Nephron progenitor cell (in vitro differentiated cells): ENCODE measurements around the gene CAMK1D.
A peak's percentile ranks its signal among the peaks of the same experiment; 100 is the strongest.

Source experiments
- DNase-seq: peaks from one replicate; pipeline ENCODE4 v3.0.0; 2021
- H3K27ac Mint-ChIP-seq: 2 replicates; pipeline ENCODE4 v1.8.0; 2021; ENCODE audit warnings: mild to moderate bottlenecking, moderate library complexity, mixed read lengths
- H3K27me3 Mint-ChIP-seq: 2 replicates; pipeline ENCODE4 v1.8.0; 2021; ENCODE audit warnings: mild to moderate bottlenecking, low read depth, mixed read lengths; ENCODE audit not compliant: poor library complexity
- H3K36me3 Mint-ChIP-seq: 2 replicates; pipeline ENCODE4 v1.8.0; 2021; ENCODE audit warnings: low read depth, mixed read lengths
- H3K4me1 Mint-ChIP-seq: 2 replicates; pipeline ENCODE4 v1.8.0; 2021; ENCODE audit warnings: mixed read lengths
- H3K4me3 Mint-ChIP-seq: 2 replicates; pipeline ENCODE4 v1.8.0; 2021; ENCODE audit warnings: mild to moderate bottlenecking, moderate library complexity, mixed read lengths
- H3K9me3 Mint-ChIP-seq: 2 replicates; pipeline ENCODE4 v1.8.0; 2021; ENCODE audit warnings: mild to moderate bottlenecking, moderate library complexity, mixed read lengths
- CTCF ChIP-seq: fragments of 200-600 bp; sonication (generic); IDR thresholded peaks from 2 replicates; pipeline ENCODE4 v1.5.0; 2021; ENCODE audit warnings: antibody characterized with exemption

CAMK1D gene

GRCh38 chr10:12781976-12782375 is 432.6 kb downstream of the CAMK1D start:
- peaks cover 4% of the 10 kb centered on the region for H3K9me3 Mint-ChIP-seq
- DNase-seq: no peak
- peaks cover 75% of the 10 kb centered on the region for H3K4me1 Mint-ChIP-seq
- peak overlapping the region; percentile 83 for H3K27ac Mint-ChIP-seq
- no peak overlapping the region for H3K4me3 Mint-ChIP-seq
- H3K27me3 Mint-ChIP-seq: peaks cover 3% of the 10 kb centered on the region
- TF ChIP-seq CTCF: no peak
- H3K36me3 Mint-ChIP-seq: peaks cover 13% of the 10 kb centered on the region

DNA sequence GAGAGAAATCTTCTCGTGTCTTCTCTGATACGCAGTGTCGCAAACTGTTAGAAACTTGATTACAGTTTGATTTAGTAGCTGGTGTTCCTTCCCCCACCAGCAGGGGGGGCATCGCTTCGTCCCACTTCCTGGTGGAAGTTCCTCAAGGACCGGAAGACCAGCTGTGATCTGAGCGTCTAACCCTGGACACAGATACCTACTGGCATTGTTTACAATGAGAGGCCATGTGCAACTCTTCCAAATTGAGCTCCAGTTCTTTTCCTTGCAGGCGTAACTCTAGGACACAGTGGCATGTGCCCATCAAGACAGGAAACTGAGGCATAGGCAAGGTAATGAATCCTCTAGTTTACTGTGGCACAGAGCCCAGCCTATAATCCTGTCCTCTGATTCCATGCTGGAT is 433.2 kb downstream of the CAMK1D start:
- peaks cover 78% of the 10 kb centered on the region for H3K4me1 Mint-ChIP-seq
- H3K4me3 Mint-ChIP-seq: no peak overlapping the region
- peaks cover 4% of the 10 kb centered on the region for H3K9me3 Mint-ChIP-seq
- TF ChIP-seq CTCF: peak; percentile 62
- H3K36me3 Mint-ChIP-seq: peaks cover 13% of the 10 kb centered on the region
- peak; percentile 55 for DNase-seq
- H3K27me3 Mint-ChIP-seq: peaks cover 3% of the 10 kb centered on the region
- H3K27ac Mint-ChIP-seq: peak overlapping the region; percentile 83

DNA sequence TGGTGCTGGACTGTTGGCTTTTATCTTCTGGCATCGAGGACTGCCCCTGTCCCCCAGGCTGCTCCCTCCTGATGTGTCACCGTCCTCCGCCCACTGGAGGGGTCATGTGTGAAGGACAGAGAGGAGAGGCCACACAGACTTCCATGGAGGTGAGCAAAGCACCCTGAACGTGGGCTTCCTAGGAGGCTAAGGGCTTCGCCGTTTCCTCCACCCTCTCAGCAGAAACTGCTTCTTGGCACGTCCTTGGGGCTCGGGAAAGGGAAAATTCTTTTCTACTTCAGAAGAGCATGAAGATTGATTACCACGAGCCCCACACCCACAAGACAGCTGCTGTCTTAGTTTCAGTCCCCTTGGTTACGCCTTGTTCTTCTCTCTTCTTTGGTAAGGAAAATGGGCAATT is 433.9 kb downstream of the CAMK1D start:
- peaks cover 3% of the 10 kb centered on the region for H3K27me3 Mint-ChIP-seq
- H3K4me3 Mint-ChIP-seq: peak overlapping the region; percentile 47
- peak overlapping the region; percentile 96 for H3K27ac Mint-ChIP-seq

GRCh38 chr10:12784646-12785045 is 435.3 kb downstream of the CAMK1D start:
- peaks cover 88% of the 10 kb centered on the region for H3K4me1 Mint-ChIP-seq
- TF ChIP-seq CTCF: no peak
- H3K4me3 Mint-ChIP-seq: no peak overlapping the region
- DNase-seq: no peak
- H3K27me3 Mint-ChIP-seq: peaks cover 3% of the 10 kb centered on the region
- peaks cover 13% of the 10 kb centered on the region for H3K36me3 Mint-ChIP-seq
- H3K27ac Mint-ChIP-seq: peak overlapping the region; percentile 42
- peaks cover 4% of the 10 kb centered on the region for H3K9me3 Mint-ChIP-seq

More for the DNA sequence above, 433.9 kb downstream of the CAMK1D start:
- TF ChIP-seq CTCF: no peak
- no peak for DNase-seq
- Mint-ChIP-seq H3K36me3 (peaks cover 13% of the 10 kb centered on the region), H3K4me1 (peaks cover 74% of the 10 kb centered on the region), H3K9me3 (peaks cover 4% of the 10 kb centered on the region)

GRCh38 chr10:12785415-12785831 is 436.1 kb downstream of the CAMK1D start:
- H3K9me3 Mint-ChIP-seq: peaks cover 6% of the 10 kb centered on the region
- peaks cover 9% of the 10 kb centered on the region for H3K36me3 Mint-ChIP-seq
- peaks cover 92% of the 10 kb centered on the region for H3K4me1 Mint-ChIP-seq
- DNase-seq: peak; percentile 27
- H3K27ac Mint-ChIP-seq: peak overlapping the region; percentile 97
- peaks cover 2% of the 10 kb centered on the region for H3K27me3 Mint-ChIP-seq
- H3K4me3 Mint-ChIP-seq: peak overlapping the region; percentile 37
- TF ChIP-seq CTCF: no peak

DNA sequence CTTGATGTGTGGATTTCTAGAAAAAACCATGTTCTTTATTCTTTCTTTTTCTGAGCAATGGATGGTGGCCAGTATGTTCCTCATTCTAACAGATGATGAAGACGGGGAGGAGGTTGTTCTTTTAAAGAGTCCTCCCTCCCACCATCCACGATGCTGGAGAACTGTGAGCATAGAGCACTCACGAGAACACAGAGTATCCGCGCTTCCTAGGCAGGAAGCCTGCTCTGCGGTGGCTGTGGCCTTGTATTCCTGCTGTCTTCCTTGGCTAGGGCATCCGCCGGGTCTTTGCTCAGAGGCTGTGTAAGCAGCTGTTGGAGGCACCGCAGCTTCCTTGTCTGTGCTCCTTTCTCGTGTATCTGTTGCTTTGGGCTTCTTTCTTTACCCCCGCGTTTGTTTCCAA is 437.9 kb downstream of the CAMK1D start:
- H3K9me3 Mint-ChIP-seq: peaks cover 22% of the 10 kb centered on the region
- no peak for TF ChIP-seq CTCF
- peaks cover 77% of the 10 kb centered on the region for H3K4me1 Mint-ChIP-seq
- peaks cover 20% of the 10 kb centered on the region for H3K36me3 Mint-ChIP-seq
- no peaks in the 10 kb centered on the region for H3K27me3 Mint-ChIP-seq
- DNase-seq: no peak
- H3K4me3 Mint-ChIP-seq: no peak overlapping the region
- H3K27ac Mint-ChIP-seq: peak overlapping the region; percentile 72
